ENCODE measurements around the gene LRP1-AS.
A peak's percentile ranks its signal among the peaks of the same experiment; 100 is the strongest.

LRP1-AS gene

DNA sequence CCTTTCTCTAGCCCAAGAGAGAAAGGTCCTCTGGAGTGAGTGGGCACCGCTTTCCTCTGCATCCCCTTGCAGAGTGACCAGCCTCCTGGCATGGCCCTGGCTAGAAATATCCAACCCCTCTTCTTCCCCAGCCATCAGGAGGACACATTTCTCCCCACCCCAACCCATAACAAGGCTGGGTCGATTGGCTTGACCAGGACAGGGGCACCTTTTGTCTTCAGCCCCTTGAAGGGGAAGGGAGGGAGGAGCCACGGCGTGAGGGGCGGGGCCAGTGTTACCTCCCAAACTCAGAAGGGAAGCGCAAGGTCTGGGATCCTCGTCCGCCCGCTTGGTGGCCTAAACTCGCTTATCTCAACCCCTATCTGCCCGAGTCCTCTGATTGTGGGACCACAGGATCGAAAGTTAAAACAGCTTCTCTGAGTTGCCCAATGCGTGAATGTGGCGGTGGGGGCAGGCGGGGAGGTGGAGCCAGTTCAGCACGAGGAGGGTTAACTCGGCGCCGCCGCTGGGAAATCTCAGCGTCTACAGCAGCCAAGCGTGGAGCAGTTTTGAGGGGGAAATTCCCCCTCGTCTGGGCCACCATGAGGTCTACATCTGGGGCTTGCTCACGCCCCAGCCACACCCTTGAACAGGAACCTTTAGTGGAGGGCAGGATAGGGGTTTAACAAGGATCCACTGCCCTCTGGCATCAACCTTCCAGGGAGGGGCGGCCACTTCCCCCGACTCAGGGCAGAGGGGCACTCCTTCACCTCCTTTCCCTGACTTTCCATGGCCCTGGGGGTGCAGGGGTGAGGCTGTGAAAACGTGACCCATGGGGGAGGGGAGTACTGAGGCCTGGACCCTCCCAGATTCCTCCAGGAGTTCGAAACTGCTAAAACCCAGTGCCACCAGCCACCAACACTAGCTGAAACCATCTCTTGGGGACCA is 37.1 kb downstream of the LRP1-AS start:
- intact Hi-C loops (cut with DNase I): no loop called here
- peak in 33 of 42 donors; percentile 32 to 80 (median 56) for DNase-seq

- DNase-seq: no peak
- intact Hi-C loops (cut with DNase I): no loop called here
Measured at GRCh38 chr12:57109207-57110103, 38.0 kb downstream of the LRP1-AS start.

- intact Hi-C loops (cut with DNase I): no loop called here
- no peak for DNase-seq
Measured at GRCh38 chr12:57107456-57108155, 39.8 kb downstream of the LRP1-AS start.

GRCh38 chr12:57106021-57106708 is 41.3 kb downstream of the LRP1-AS start:
- no peak for DNase-seq
- intact Hi-C loops (cut with DNase I): no loop called here

GRCh38 chr12:57105011-57105753 is 42.2 kb downstream of the LRP1-AS start:
- intact Hi-C loops (cut with DNase I): no loop called here
- DNase-seq: no peak

DNA sequence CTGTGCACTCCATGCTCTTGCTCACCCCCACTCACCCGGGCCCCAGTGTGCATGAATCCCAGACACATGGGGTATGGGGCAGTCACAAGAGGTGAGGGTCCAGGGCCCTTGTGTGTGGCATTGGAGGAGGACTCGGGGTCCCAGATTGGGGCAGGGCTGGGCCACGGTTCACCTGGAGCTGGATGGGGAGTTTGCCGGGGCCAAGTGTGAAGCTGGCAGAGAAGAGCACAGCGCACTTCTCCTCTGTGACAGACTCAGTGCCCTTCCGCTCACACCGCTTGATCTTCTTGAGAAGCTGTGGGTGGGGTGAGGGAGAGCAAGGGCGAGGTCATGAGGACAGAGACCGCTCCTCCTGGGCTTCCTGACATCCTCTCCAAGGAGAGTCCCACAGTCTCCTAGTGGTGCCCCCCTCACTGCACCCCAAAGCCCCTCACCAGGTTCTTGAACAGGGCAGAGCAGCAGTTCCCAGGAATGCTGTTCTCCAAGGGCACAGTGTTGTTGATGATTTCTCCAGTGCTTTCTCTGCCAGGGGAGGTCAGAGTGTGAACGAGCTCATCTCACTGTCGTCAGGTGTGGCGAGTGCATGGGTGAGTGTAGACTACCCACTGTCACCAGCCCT is 43.0 kb downstream of the LRP1-AS start:
- no peak for DNase-seq
- intact Hi-C loops (cut with DNase I): no loop called here

GRCh38 chr12:57103856-57104255 is 43.6 kb downstream of the LRP1-AS start:
- no peak for DNase-seq
- intact Hi-C loops (cut with DNase I): no loop called here

- DNase-seq: no peak
- intact Hi-C loops (cut with DNase I): no loop called here
Measured at GRCh38 chr12:57101892-57102695, 45.3 kb downstream of the LRP1-AS start.

- intact Hi-C loops (cut with DNase I): no loop called here
- no peak for DNase-seq
Measured at GRCh38 chr12:57099766-57100165, 47.7 kb downstream of the LRP1-AS start.

DNA sequence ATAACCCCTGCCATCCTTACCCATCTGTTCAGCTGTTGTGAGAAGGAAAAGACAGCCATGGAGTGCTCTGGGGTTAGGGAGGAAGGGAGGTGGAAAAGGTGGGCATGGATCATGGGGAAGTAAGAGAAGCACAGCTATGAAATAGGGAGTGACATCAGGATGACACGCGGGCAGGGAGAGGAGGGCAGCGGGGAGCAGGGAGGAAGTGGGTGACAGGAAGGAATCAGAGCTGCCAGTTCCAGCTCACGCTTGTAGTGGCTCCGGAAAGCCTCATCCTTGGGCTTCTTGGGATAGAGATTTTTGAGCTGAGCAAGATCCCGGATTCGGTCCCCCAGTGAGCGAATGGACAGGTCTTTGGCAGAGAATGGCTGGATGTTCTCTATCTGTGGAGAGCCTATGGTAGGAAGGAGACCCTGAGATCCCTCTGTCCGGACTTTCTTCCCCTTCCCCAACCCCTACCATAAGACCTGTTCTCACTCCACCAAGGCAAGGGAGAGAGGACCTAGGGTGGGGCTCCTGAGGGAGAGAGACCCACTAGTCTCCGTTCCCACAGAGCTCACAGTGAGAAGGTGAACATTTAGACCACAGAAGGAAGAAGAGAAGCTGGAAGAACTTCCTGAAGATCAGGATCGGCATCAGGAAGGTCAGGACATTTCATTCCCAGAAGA is 48.2 kb downstream of the LRP1-AS start:
- no peak for DNase-seq
- intact Hi-C loops (cut with DNase I): no loop called here

DNA sequence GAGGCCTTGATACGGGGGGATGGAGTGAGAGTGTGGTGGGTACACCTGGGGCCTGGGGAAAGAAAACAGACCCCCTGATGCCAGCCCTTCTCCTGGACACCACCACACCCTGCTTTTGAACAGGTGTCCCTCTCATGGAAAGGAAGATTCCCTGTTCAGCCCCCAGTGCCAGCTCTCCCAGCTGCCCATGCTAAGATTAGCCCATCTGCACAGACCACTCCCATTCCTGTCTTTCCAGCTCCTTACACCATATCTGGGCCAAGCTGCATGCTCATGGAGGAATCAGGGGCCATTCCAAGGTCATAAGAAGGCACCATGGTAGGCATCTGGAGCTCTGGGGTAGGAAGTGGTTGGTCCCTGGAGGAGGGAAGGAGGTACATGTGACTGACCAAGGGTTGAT is 48.9 kb downstream of the LRP1-AS start:
- intact Hi-C loops (cut with DNase I): no loop called here
- no peak for DNase-seq

- intact Hi-C loops (cut with DNase I): no loop called here
- DNase-seq: no peak
Measured at GRCh38 chr12:57097554-57097835, 49.9 kb downstream of the LRP1-AS start.

DNA sequence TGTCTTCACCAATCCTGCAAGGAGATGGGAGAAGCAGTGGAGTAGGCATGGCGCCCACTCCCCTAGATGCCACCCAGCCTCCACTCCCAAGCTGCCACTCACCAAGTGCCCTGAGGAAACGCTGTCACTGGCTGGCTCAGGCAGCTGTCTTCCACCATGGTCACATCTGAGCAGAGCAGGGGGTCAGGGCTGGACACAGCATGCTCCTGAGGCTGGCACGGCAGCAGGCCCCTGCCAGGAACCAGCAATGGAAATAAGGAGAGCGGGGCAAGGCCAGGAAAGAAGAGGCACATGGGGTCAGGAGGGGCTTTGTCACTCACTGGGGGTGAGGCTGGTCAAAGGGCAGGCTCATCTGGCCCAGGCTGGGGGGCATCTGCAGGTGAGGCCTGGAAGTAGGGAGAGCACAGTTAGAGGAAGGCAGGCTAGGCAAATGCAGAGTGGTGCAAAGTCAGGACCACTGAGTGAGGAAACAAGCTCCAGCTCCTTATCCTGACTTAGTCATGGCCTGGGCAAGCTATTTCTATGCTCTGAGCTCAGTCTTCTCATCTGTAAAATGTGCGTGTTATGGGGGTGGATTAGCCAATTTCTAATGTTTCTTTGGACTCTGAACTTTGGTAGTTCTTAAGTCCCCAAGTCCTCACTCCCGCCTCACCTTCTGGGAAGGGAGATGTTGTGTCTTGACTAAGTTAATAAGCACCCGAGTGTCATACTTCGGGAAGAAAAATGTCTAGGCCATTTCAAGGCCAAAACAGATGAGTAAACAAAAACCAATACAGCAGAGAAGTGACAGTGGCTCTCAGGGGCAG is 50.5 kb downstream of the LRP1-AS start:
- intact Hi-C loops (cut with DNase I): no loop called here
- no peak for DNase-seq

DNA sequence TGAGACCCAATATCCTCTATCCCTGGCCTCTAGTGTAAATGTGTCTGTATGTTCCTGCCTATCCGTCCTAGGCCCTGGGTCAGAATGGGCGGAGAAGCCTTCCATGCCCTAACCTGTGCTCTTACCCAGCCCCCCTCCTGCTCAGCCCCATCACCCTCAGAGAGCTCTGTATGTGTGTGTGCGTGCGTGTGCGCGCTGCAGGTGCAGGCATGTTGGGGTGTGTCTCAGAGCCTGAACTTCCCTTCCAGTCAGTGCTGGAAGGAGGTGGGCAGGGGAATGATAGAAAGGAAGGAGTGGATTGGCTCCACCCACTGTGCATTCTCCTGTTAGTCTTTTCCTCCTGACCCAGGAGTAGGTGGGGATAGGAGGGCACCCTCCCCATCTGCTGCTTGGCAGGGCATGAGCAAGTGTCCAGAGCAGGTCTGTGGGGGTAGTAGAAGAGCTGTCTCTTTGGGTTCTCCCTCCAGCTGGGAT is 51.3 kb downstream of the LRP1-AS start:
- DNase-seq: peak in 40 of 42 donors; percentile 26 to 90 (median 67)
- intact Hi-C loops (cut with DNase I): no loop called here

DNA sequence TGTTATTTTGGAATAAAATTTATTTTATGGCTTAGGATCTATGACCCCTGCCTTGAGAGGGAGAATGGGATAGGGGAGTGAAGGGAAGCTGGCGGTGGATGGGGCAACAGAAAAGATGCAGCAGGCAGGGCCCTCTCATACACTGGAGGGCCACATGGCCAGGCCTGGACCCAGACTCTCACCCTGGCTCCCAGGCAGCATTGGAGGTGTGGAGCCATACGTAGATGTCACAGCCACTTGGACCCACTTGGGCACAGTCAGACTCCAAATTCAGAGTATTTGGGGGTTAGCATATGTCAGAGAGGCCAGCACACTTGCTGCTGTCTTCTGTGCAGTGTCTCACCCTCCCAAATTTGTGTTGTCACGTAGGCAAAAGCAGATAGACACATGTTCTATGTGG is 52.0 kb downstream of the LRP1-AS start:
- intact Hi-C loops (cut with DNase I): no loop called here
- DNase-seq: no peak
